ENCODE measurements around the gene CKS1B.

CKS1B gene

DNA sequence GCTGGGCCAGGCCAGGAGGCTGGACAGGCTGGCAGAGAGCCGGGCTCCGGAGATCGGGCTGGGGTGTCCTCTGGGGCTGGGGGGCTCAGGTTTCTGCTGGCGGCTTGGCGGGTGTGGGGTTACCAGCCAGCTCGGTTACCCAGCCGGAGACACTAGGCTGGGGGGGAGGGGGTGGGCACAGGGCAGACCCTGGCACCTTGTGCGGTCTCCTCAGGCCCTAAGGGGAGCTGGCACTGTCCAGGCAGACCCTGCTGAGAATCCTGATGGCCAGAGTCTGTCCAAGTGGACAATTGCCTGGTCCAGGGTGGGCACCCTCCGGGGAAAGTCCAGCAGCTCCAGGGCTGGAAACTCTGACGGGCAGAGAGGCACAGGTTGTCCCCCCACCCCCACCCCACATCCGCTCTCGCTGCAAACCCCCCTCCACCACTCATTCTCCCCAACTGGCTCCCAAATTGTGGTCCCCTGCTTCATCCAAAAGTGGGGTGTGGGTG is 34.8 kb downstream of the CKS1B start:
- Histone ChIP-seq H3K4me3 (ENCODE audit: insufficient read depth, low read depth, low read length) (no peak overlapping the region), H3K4me1 (ENCODE audit: control insufficient read depth, insufficient read depth, low read length) (peaks cover 48% of the 10 kb centered on the region), H3K36me3 (ENCODE audit: control insufficient read depth, insufficient read depth, low read length) (no peaks in the 10 kb centered on the region), H3K27ac (ENCODE audit: insufficient read depth, low read depth, low read length, poor library complexity, severe bottlenecking) (peak overlapping the region; percentile 2), H3K9me3 (ENCODE audit: control insufficient read depth, low read length) (no peaks in the 10 kb centered on the region), H3K27me3 (ENCODE audit: control insufficient read depth, insufficient read depth, low read length, poor library complexity, severe bottlenecking) (no peaks in the 10 kb centered on the region)
- 92 to 96% methylated on average over 10 to 11 of the region's 12 CpGs for WGBS, 2 experiments

DNA sequence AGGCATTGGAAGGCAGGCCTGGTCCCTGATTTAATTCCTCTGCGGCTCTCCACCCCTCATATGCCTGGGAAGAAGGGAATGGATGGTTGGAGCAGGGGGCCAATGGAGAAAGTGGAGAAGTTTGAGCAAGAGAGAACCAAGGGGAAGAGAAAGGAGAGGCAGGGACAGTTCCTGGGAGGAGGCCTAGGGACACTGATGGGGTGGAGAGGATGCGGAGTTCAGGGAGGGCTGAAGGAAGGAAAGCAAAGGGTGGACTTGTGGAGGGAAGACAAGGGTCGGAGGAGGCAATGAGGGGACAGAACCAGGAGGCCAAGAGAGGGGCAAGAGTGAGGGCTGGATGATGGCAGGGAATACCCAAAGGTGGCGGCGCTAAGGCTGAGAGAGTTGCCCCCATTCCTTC is 35.3 kb downstream of the CKS1B start:
- H3K27me3 ChIP-seq (ENCODE audit: control insufficient read depth, insufficient read depth, low read length, poor library complexity, severe bottlenecking): no peaks in the 10 kb centered on the region
- no peaks in the 10 kb centered on the region for H3K9me3 ChIP-seq (ENCODE audit: control insufficient read depth, low read length)
- no peak overlapping the region for H3K27ac ChIP-seq (ENCODE audit: insufficient read depth, low read depth, low read length, poor library complexity, severe bottlenecking)
- no peak overlapping the region for H3K4me3 ChIP-seq (ENCODE audit: insufficient read depth, low read depth, low read length)
- 95 to 97% methylated on average over 5 of the region's 5 CpGs for WGBS, 2 experiments
- peaks cover 2% of the 10 kb centered on the region for H3K36me3 ChIP-seq (ENCODE audit: control insufficient read depth, insufficient read depth, low read length)
- H3K4me1 ChIP-seq (ENCODE audit: control insufficient read depth, insufficient read depth, low read length): peaks cover 43% of the 10 kb centered on the region

DNA sequence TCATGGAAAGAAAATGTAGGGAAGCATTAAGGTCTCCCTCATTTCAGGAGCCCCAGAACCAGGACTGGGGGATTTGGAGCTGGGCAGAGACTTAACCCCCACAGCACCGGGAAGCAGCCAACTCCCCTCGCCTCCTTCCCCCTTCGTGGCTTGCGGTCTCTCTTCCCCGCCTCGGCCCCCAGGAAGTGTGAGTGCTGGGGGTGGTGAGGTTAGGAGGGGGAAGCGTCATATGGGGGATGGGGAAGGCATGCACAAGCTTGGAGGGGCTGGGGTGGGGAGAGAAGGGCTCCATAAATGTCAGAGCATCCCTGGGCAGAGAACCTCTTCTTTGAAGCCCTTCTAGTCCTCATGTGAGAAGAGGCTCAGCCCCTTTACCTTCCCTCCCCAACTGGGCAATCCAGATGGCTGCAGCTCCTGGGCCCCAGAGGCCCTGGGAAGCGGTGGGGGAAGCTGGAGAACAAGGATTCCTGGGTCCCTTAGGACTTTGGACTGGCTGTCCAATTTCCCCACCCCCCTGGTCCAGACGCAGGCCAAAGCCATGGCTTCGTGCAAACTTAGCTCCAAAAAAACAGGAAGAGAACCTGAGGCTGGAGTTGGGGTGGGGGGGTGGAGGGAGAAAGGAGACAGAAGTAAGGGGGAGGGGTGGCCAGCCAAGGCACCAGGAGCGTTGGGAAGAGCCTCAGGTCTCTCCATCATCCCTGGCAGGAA is 35.9 kb downstream of the CKS1B start:
- Histone ChIP-seq H3K9me3 (ENCODE audit: control insufficient read depth, low read length) (no peaks in the 10 kb centered on the region), H3K4me1 (ENCODE audit: control insufficient read depth, insufficient read depth, low read length) (peaks cover 40% of the 10 kb centered on the region), H3K27ac (ENCODE audit: insufficient read depth, low read depth, low read length, poor library complexity, severe bottlenecking) (no peak overlapping the region), H3K4me3 (ENCODE audit: insufficient read depth, low read depth, low read length) (no peak overlapping the region), H3K36me3 (ENCODE audit: control insufficient read depth, insufficient read depth, low read length) (peaks cover 4% of the 10 kb centered on the region), H3K27me3 (ENCODE audit: control insufficient read depth, insufficient read depth, low read length, poor library complexity, severe bottlenecking) (no peaks in the 10 kb centered on the region)
- 81 to 92% methylated on average over 9 to 11 of the region's 11 CpGs for WGBS, 2 experiments

- Histone ChIP-seq H3K4me3 (ENCODE audit: insufficient read depth, low read depth, low read length) (no peak overlapping the region), H3K4me1 (ENCODE audit: control insufficient read depth, insufficient read depth, low read length) (peaks cover 40% of the 10 kb centered on the region), H3K9me3 (ENCODE audit: control insufficient read depth, low read length) (no peaks in the 10 kb centered on the region), H3K27me3 (ENCODE audit: control insufficient read depth, insufficient read depth, low read length, poor library complexity, severe bottlenecking) (no peaks in the 10 kb centered on the region), H3K27ac (ENCODE audit: insufficient read depth, low read depth, low read length, poor library complexity, severe bottlenecking) (peak overlapping the region; percentile 23), H3K36me3 (ENCODE audit: control insufficient read depth, insufficient read depth, low read length) (peaks cover 4% of the 10 kb centered on the region)
- 86 to 87% methylated on average over 5 of the region's 5 CpGs for WGBS, 2 experiments
Measured at GRCh38 chr1:155011004-155011416, 36.5 kb downstream of the CKS1B start.

DNA sequence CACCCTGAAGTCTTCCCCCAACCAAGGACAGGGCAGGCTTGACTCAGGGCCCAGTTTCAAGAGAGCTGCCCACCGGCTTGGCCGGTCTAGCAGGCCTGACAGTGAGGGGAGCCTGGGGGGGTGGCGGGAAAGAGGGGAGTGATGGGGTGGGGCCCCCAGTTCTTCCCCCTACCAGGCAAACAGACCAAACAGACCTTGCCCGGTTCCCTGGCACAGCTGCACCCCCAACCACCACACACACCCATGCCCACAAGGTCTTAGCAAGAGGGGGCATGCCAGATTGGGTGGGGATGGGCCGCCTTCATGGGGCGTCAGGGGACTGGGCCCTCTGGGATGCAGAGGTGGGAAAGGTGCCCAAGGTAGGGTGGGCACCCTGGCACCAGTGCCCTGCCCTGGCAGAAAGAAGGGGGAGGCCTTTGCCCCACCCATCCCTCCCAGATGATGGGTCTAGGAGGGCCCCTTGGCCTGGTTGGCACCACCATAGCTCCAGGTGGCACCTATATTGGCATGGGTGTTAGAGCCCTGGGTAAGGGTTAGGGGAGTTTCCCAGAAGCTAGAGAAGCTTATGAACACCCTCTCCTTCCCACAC is 37.0 kb downstream of the CKS1B start:
- Histone ChIP-seq H3K9me3 (ENCODE audit: control insufficient read depth, low read length) (no peaks in the 10 kb centered on the region), H3K27me3 (ENCODE audit: control insufficient read depth, insufficient read depth, low read length, poor library complexity, severe bottlenecking) (no peaks in the 10 kb centered on the region), H3K36me3 (ENCODE audit: control insufficient read depth, insufficient read depth, low read length) (peaks cover 4% of the 10 kb centered on the region), H3K4me1 (ENCODE audit: control insufficient read depth, insufficient read depth, low read length) (peaks cover 40% of the 10 kb centered on the region), H3K4me3 (ENCODE audit: insufficient read depth, low read depth, low read length) (no peak overlapping the region), H3K27ac (ENCODE audit: insufficient read depth, low read depth, low read length, poor library complexity, severe bottlenecking) (peak overlapping the region; percentile 63)
- WGBS, 2 experiments: 95 to 98% methylated on average over 6 of the region's 6 CpGs

DNA sequence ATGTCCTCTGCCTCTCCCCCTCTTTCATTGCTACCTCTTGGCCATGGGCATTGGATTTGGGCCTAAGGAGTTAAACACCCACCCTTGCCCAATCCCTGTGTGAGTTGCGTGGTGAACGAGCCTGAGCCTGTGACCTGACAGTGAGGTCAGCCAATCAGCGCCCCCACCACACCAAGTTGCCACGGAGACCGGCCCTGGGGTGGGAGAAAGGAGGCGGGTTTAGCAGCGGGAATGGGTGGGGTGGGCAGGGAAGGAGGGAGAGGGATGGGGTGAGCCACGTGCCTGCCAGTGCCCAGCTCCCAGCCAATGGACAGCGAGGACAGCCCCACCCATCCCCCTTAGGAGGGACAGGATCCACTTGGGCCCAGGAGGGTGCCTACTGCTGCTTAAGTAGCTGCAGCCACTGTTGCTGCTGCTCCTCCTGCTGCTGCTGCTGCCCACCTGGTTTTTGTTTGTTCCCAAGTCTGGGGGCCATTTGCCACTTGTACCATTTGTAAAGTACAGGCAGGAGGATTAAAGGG is 37.6 kb downstream of the CKS1B start:
- WGBS, 2 experiments: 7 to 10% methylated on average over 9 of the region's 9 CpGs
- H3K27me3 ChIP-seq (ENCODE audit: control insufficient read depth, insufficient read depth, low read length, poor library complexity, severe bottlenecking): no peaks in the 10 kb centered on the region
- H3K4me1 ChIP-seq (ENCODE audit: control insufficient read depth, insufficient read depth, low read length): peaks cover 44% of the 10 kb centered on the region
- H3K36me3 ChIP-seq (ENCODE audit: control insufficient read depth, insufficient read depth, low read length): peaks cover 4% of the 10 kb centered on the region
- no peak overlapping the region for H3K4me3 ChIP-seq (ENCODE audit: insufficient read depth, low read depth, low read length)
- peak overlapping the region; percentile 63 for H3K27ac ChIP-seq (ENCODE audit: insufficient read depth, low read depth, low read length, poor library complexity, severe bottlenecking)
- no peaks in the 10 kb centered on the region for H3K9me3 ChIP-seq (ENCODE audit: control insufficient read depth, low read length)

GRCh38 chr1:155012776-155013602 is 38.5 kb downstream of the CKS1B start:
- peaks cover 47% of the 10 kb centered on the region for H3K4me1 ChIP-seq (ENCODE audit: control insufficient read depth, insufficient read depth, low read length)
- no peak overlapping the region for H3K27ac ChIP-seq (ENCODE audit: insufficient read depth, low read depth, low read length, poor library complexity, severe bottlenecking)
- H3K9me3 ChIP-seq (ENCODE audit: control insufficient read depth, low read length): no peaks in the 10 kb centered on the region
- H3K4me3 ChIP-seq (ENCODE audit: insufficient read depth, low read depth, low read length): no peak overlapping the region
- H3K27me3 ChIP-seq (ENCODE audit: control insufficient read depth, insufficient read depth, low read length, poor library complexity, severe bottlenecking): no peaks in the 10 kb centered on the region
- WGBS, 2 experiments: 93 to 95% methylated on average over 3 of the region's 3 CpGs
- peaks cover 4% of the 10 kb centered on the region for H3K36me3 ChIP-seq (ENCODE audit: control insufficient read depth, insufficient read depth, low read length)

DNA sequence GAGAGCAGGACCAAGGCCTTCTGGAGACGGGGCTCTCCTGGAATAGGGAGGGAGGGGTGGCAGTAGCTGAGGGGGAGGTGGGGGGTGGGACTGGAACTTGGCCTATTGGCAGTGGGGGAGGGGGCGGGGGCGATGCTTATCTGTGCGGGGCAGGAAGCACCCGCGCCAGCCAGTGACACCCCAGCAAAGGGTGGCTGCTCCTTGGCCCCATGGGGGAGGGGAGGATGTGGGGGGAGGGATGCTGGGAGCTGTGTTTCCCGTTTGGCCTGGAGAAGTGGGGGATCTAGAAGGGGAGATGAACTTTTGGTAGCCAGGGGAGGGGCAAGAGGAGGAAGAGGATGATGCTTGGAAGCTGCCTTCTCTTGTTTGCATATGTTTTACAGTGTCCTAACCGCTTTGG is 39.2 kb downstream of the CKS1B start:
- no peaks in the 10 kb centered on the region for H3K9me3 ChIP-seq (ENCODE audit: control insufficient read depth, low read length)
- WGBS, 2 experiments: 87 to 89% methylated on average over 8 of the region's 8 CpGs
- H3K4me1 ChIP-seq (ENCODE audit: control insufficient read depth, insufficient read depth, low read length): peaks cover 46% of the 10 kb centered on the region

GRCh38 chr1:155014709-155015508 is 40.4 kb downstream of the CKS1B start:
- Histone ChIP-seq H3K36me3 (ENCODE audit: control insufficient read depth, insufficient read depth, low read length) (peaks cover 4% of the 10 kb centered on the region), H3K27ac (ENCODE audit: insufficient read depth, low read depth, low read length, poor library complexity, severe bottlenecking) (no peak overlapping the region), H3K4me3 (ENCODE audit: insufficient read depth, low read depth, low read length) (no peak overlapping the region), H3K4me1 (ENCODE audit: control insufficient read depth, insufficient read depth, low read length) (peaks cover 46% of the 10 kb centered on the region), H3K9me3 (ENCODE audit: control insufficient read depth, low read length) (no peaks in the 10 kb centered on the region), H3K27me3 (ENCODE audit: control insufficient read depth, insufficient read depth, low read length, poor library complexity, severe bottlenecking) (no peaks in the 10 kb centered on the region)
- 95% methylated on average over 31 of the region's 31 CpGs for WGBS, 2 experiments

More for the DNA sequence above, 39.2 kb downstream of the CKS1B start:
- no peak overlapping the region for H3K4me3 ChIP-seq (ENCODE audit: insufficient read depth, low read depth, low read length)
- H3K27me3 ChIP-seq (ENCODE audit: control insufficient read depth, insufficient read depth, low read length, poor library complexity, severe bottlenecking): no peaks in the 10 kb centered on the region
- peaks cover 4% of the 10 kb centered on the region for H3K36me3 ChIP-seq (ENCODE audit: control insufficient read depth, insufficient read depth, low read length)
- no peak overlapping the region for H3K27ac ChIP-seq (ENCODE audit: insufficient read depth, low read depth, low read length, poor library complexity, severe bottlenecking)
